ENCODE data around the gene PDE10A. TPM values are rescaled to one million over a fixed set of nuclear protein-coding genes. Genes with fewer than 3 reads are reported as not detected.

The PDE10A gene
- total RNA-seq, 1 experiment from 2014 or later = 3.1 TPM

DNA sequence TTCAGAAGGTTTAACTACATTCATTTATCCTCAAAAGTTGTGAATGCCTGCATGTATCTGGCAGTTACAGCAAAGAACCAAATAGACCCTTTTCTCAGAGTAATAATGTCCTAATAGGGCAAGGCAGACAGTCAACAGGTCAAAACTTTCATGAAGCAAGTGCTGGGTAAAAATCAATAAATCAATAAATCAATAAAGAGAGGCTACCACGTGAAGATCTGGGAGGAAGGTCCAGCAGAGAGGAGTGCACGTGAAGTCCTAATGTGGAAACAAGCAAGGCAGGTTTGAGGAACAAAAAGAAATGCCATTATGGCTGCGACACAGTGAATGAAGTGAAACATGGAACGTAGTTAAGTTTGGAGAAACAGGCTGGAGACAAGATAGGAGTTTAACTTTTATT is 317.3 kb downstream of the PDE10A start:
- CTCF ChIA-PET = no interaction called here
- no peaks in the 10 kb centered on the region for H3K27me3 Mint-ChIP-seq (ENCODE audit: low read depth)
- H3K4me3 Mint-ChIP-seq = no peak overlapping the region
- peaks cover 24% of the 10 kb centered on the region for H3K9me3 Mint-ChIP-seq
- POLR2A ChIA-PET = no interaction called here
- H3K36me3 Mint-ChIP-seq = peaks cover 19% of the 10 kb centered on the region
- DNase-seq (ENCODE audit: low spot score) = no peak
- peaks cover 19% of the 10 kb centered on the region for H3K4me1 Mint-ChIP-seq
- H3K27ac Mint-ChIP-seq = no peak overlapping the region
- no peak for ATAC-seq
- TF ChIP-seq ZNF232 (CRISPR knock-in tag; IDR thresholded peaks at IDR 0.05) (no peak), ETV6 (CRISPR knock-in tag; IDR thresholded peaks at IDR 0.05) (no peak), TCF7 (CRISPR knock-in tag; IDR thresholded peaks at IDR 0.05; ENCODE audit: low read depth) (no peak), HMGA2 (CRISPR knock-in tag; IDR thresholded peaks at IDR 0.05) (no peak)
- TF ChIP-seq, protein P1, sequence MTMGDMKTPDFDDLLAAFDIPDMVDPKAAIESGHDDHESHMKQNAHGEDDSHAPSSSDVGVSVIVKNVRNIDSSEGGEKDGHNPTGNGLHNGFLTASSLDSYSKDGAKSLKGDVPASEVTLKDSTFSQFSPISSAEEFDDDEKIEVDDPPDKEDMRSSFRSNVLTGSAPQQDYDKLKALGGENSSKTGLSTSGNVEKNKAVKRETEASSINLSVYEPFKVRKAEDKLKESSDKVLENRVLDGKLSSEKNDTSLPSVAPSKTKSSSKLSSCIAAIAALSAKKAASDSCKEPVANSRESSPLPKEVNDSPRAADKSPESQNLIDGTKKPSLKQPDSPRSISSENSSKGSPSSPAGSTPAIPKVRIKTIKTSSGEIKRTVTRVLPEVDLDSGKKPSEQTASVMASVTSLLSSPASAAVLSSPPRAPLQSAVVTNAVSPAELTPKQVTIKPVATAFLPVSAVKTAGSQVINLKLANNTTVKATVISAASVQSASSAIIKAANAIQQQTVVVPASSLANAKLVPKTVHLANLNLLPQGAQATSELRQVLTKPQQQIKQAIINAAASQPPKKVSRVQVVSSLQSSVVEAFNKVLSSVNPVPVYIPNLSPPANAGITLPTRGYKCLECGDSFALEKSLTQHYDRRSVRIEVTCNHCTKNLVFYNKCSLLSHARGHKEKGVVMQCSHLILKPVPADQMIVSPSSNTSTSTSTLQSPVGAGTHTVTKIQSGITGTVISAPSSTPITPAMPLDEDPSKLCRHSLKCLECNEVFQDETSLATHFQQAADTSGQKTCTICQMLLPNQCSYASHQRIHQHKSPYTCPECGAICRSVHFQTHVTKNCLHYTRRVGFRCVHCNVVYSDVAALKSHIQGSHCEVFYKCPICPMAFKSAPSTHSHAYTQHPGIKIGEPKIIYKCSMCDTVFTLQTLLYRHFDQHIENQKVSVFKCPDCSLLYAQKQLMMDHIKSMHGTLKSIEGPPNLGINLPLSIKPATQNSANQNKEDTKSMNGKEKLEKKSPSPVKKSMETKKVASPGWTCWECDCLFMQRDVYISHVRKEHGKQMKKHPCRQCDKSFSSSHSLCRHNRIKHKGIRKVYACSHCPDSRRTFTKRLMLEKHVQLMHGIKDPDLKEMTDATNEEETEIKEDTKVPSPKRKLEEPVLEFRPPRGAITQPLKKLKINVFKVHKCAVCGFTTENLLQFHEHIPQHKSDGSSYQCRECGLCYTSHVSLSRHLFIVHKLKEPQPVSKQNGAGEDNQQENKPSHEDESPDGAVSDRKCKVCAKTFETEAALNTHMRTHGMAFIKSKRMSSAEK (CRISPR knock-in tag; IDR thresholded peaks at IDR 0.05; ENCODE audit: borderline replicate concordance) = no peak
- TF ChIP-seq, protein P2, sequence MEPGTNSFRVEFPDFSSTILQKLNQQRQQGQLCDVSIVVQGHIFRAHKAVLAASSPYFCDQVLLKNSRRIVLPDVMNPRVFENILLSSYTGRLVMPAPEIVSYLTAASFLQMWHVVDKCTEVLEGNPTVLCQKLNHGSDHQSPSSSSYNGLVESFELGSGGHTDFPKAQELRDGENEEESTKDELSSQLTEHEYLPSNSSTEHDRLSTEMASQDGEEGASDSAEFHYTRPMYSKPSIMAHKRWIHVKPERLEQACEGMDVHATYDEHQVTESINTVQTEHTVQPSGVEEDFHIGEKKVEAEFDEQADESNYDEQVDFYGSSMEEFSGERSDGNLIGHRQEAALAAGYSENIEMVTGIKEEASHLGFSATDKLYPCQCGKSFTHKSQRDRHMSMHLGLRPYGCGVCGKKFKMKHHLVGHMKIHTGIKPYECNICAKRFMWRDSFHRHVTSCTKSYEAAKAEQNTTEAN (CRISPR knock-in tag; IDR thresholded peaks at IDR 0.05) = no peak

DNA sequence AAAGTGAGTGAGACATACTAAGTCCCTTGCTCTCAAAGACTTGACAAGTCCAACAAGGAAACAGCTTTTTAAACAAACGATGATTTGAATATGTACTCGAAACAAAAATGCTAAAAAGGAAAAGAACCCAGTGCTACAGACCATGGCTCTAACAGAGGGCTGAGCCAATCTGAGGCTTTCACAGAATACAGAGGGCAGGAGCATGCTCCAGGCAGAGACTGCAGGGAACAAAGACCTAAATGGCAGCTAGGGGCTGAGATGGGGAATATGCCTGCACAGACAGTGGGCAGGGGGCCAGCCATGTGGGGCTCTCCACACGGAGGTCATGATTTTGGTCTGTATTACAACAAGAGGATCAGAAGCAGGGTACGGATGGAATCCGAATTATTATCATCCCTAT is 322.5 kb downstream of the PDE10A start:
- CTCF ChIA-PET = no interaction called here
- DNase-seq (ENCODE audit: low spot score) = no peak
- Mint-ChIP-seq H3K4me3 (no peak overlapping the region), H3K27me3 (ENCODE audit: low read depth) (no peaks in the 10 kb centered on the region), H3K36me3 (no peaks in the 10 kb centered on the region), H3K4me1 (peaks cover 19% of the 10 kb centered on the region), H3K27ac (no peak overlapping the region; the same call in 1 of the 2 replicates), H3K9me3 (no peaks in the 10 kb centered on the region)
- POLR2A ChIA-PET = no interaction called here
- ATAC-seq = peak; percentile 77
- no peak for TF ChIP-seq MAX (CRISPR knock-in tag; IDR thresholded peaks at IDR 0.05)
- TF ChIP-seq ETV6 (CRISPR knock-in tag; IDR thresholded peaks at IDR 0.05) = no peak
- TF ChIP-seq, protein P3, sequence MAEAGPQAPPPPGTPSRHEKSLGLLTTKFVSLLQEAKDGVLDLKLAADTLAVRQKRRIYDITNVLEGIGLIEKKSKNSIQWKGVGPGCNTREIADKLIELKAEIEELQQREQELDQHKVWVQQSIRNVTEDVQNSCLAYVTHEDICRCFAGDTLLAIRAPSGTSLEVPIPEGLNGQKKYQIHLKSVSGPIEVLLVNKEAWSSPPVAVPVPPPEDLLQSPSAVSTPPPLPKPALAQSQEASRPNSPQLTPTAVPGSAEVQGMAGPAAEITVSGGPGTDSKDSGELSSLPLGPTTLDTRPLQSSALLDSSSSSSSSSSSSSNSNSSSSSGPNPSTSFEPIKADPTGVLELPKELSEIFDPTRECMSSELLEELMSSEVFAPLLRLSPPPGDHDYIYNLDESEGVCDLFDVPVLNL (CRISPR knock-in tag; IDR thresholded peaks at IDR 0.05; ENCODE audit: borderline replicate concordance, low read depth) = no peak
- TF ChIP-seq SP1 (CRISPR knock-in tag; conservative IDR thresholded peaks at IDR 0.05) = no peak
- no peak for TF ChIP-seq ESRRA (CRISPR knock-in tag; IDR thresholded peaks at IDR 0.05; ENCODE audit: borderline replicate concordance)
- TF ChIP-seq, protein P4, sequence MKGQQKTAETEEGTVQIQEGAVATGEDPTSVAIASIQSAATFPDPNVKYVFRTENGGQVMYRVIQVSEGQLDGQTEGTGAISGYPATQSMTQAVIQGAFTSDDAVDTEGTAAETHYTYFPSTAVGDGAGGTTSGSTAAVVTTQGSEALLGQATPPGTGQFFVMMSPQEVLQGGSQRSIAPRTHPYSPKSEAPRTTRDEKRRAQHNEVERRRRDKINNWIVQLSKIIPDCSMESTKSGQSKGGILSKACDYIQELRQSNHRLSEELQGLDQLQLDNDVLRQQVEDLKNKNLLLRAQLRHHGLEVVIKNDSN (CRISPR knock-in tag; IDR thresholded peaks at IDR 0.05) = no peak
- no peak for TF ChIP-seq ATF1 (CRISPR knock-in tag; IDR thresholded peaks at IDR 0.05)
- TF ChIP-seq, protein P5, sequence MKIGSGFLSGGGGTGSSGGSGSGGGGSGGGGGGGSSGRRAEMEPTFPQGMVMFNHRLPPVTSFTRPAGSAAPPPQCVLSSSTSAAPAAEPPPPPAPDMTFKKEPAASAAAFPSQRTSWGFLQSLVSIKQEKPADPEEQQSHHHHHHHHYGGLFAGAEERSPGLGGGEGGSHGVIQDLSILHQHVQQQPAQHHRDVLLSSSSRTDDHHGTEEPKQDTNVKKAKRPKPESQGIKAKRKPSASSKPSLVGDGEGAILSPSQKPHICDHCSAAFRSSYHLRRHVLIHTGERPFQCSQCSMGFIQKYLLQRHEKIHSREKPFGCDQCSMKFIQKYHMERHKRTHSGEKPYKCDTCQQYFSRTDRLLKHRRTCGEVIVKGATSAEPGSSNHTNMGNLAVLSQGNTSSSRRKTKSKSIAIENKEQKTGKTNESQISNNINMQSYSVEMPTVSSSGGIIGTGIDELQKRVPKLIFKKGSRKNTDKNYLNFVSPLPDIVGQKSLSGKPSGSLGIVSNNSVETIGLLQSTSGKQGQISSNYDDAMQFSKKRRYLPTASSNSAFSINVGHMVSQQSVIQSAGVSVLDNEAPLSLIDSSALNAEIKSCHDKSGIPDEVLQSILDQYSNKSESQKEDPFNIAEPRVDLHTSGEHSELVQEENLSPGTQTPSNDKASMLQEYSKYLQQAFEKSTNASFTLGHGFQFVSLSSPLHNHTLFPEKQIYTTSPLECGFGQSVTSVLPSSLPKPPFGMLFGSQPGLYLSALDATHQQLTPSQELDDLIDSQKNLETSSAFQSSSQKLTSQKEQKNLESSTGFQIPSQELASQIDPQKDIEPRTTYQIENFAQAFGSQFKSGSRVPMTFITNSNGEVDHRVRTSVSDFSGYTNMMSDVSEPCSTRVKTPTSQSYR (CRISPR knock-in tag; IDR thresholded peaks at IDR 0.05) = no peak
- TF ChIP-seq NFATC4 (CRISPR knock-in tag; IDR thresholded peaks at IDR 0.05) = no peak
- TF ChIP-seq E2F1 (CRISPR knock-in tag; IDR thresholded peaks at IDR 0.05) = no peak
- no peak for TF ChIP-seq TEAD4 (CRISPR knock-in tag; IDR thresholded peaks at IDR 0.05)
- no peak for TF ChIP-seq IRF2 (CRISPR knock-in tag; IDR thresholded peaks at IDR 0.05; ENCODE audit: borderline replicate concordance, low read depth)
- TF ChIP-seq USF2 (CRISPR knock-in tag; IDR thresholded peaks at IDR 0.05) = no peak
- TF ChIP-seq ZNF396 (CRISPR knock-in tag; IDR thresholded peaks at IDR 0.05; ENCODE audit: borderline replicate concordance) = no peak
- no peak for TF ChIP-seq ZNF671 (CRISPR knock-in tag; IDR thresholded peaks at IDR 0.05)
- TF ChIP-seq, protein P6, sequence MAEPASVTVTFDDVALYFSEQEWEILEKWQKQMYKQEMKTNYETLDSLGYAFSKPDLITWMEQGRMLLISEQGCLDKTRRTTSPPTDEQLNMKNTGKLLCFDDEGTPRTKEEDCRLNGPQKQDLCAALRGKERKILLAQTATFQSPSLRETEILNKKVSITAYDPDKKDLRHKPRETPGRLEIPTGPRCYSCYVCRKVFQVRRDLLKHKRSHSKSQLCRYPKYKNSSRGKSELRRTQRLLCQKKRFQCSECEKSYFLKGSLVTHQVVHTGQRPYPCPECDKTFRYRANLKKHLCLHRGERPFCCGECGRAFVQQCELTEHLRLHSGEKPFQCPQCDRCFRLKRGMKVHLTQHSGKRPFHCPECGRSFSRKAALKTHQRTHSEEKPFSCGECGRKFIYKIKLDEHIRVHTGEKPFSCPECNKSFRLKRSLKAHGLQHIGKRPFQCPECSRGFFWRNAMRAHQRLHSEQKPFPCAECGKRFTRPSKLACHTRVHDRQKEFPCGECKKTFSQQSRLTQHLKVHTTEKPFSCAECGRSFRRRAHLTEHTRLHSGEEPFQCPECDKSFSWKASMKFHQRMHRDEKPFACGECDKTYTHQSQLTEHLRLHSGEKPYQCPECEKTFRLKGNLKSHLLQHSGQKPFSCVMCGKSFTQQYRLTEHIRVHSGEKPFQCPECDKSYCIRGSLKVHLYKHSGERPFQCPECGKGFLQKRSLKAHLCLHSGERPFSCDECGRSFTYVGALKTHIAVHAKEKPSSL (CRISPR knock-in tag; conservative IDR thresholded peaks at IDR 0.05) = no peak

Data from WTC11 (cell line).